WTC11 (cell line): ENCODE results near the gene FBXO39. TPM values are rescaled to one million over a fixed set of nuclear protein-coding genes. Genes with fewer than 3 reads are reported as not detected.
"Not testable (repeated sequence)": the region's sequence is repeated elsewhere in the genome, so short reads cannot be mapped to it uniquely, and the experiment has no call there.

Experiments
- ATAC-seq: fragments of 200-7000 bp; cut with Tn5 transposase; 2 replicates; pipeline ENCODE4 v1.10.0; 2021; ENCODE audit warnings: mild to moderate bottlenecking, moderate library complexity
- CTCF ChIA-PET: fragments of 300-600 bp; sonication (Branson Sonifier 250); formaldehyde crosslinking; loops from one replicate; lab custom pipeline; 2021; ENCODE audit warnings: antibody characterized with exemption; lab: Charles Lee
- POLR2A ChIA-PET: fragments of 350-600 bp; sonication (Branson Sonifier 250); formaldehyde crosslinking; loops from one replicate; lab custom pipeline; 2021; ENCODE audit warnings: antibody characterized with exemption; lab: Charles Lee
- DNase-seq: peaks from one replicate; pipeline ENCODE4 v3.0.0; 2021; ENCODE audit warnings: low spot score
- H3K27ac Mint-ChIP-seq: 2 replicates; pipeline ENCODE4 v1.8.0; 2021; ENCODE audit warnings: mixed read lengths
- H3K27me3 Mint-ChIP-seq: 2 replicates; pipeline ENCODE4 v1.8.0; 2021; ENCODE audit warnings: low read depth, mild to moderate bottlenecking, moderate library complexity, mixed read lengths
- H3K36me3 Mint-ChIP-seq: 2 replicates; pipeline ENCODE4 v1.8.0; 2021; ENCODE audit warnings: mixed read lengths
- H3K4me1 Mint-ChIP-seq: 2 replicates; pipeline ENCODE4 v1.8.0; 2022; ENCODE audit warnings: mixed read lengths
- H3K4me3 Mint-ChIP-seq: 2 replicates; pipeline ENCODE4 v1.8.0; 2021; ENCODE audit warnings: mild to moderate bottlenecking, moderate library complexity, mixed read lengths
- H3K9me3 Mint-ChIP-seq: 2 replicates; pipeline ENCODE4 v1.8.0; 2021; ENCODE audit warnings: mixed read lengths
- E2F1 ChIP-seq: sonication (generic); formaldehyde crosslinking; IDR thresholded peaks from 2 replicates; pipeline ENCODE4 v1.8.0; 2022; ENCODE audit warnings: mild to moderate bottlenecking, missing genetic modification reagents
- E2F4 ChIP-seq: sonication (generic); formaldehyde crosslinking; IDR thresholded peaks from 2 replicates; pipeline ENCODE4 v1.8.1; 2022; ENCODE audit warnings: low read depth, mild to moderate bottlenecking, moderate library complexity, missing genetic modification reagents, borderline replicate concordance
- ELF4 ChIP-seq: sonication (generic); formaldehyde crosslinking; IDR thresholded peaks from 2 replicates; pipeline ENCODE4 v1.8.1; 2022; ENCODE audit warnings: low read depth, mild to moderate bottlenecking, moderate library complexity, missing genetic modification reagents
- ERG ChIP-seq: fragments of 250-450 bp; sonication (Bioruptor Pico); IDR thresholded peaks from 2 replicates; pipeline ENCODE4 v1.8.0; 2021; ENCODE audit warnings: mild to moderate bottlenecking
- FOXP4 ChIP-seq: sonication (generic); formaldehyde crosslinking; IDR thresholded peaks from 2 replicates; pipeline ENCODE4 v1.8.0; 2022; ENCODE audit warnings: mild to moderate bottlenecking, missing genetic modification reagents
- IRF2 ChIP-seq: sonication (generic); formaldehyde crosslinking; IDR thresholded peaks from 2 replicates; pipeline ENCODE4 v1.8.0; 2022; ENCODE audit warnings: low read depth, missing genetic modification reagents, borderline replicate concordance
- KAT7 ChIP-seq: sonication (generic); formaldehyde crosslinking; IDR thresholded peaks from 2 replicates; pipeline ENCODE4 v1.8.1; 2023; ENCODE audit warnings: missing genetic modification reagents, mild to moderate bottlenecking, borderline replicate concordance
- MAX ChIP-seq: sonication (generic); formaldehyde crosslinking; IDR thresholded peaks from 2 replicates; pipeline ENCODE4 v1.8.0; 2022; ENCODE audit warnings: mild to moderate bottlenecking, missing genetic modification reagents
- MLX ChIP-seq: sonication (generic); formaldehyde crosslinking; IDR thresholded peaks from 2 replicates; pipeline ENCODE4 v1.8.1; 2023; ENCODE audit warnings: mild to moderate bottlenecking, missing genetic modification reagents, moderate library complexity
- NFYB ChIP-seq: sonication (generic); formaldehyde crosslinking; conservative IDR thresholded peaks from 2 replicates; pipeline ENCODE4 v1.8.0; 2022; ENCODE audit warnings: low read depth, missing genetic modification reagents
- RELA ChIP-seq: sonication (generic); formaldehyde crosslinking; IDR thresholded peaks from 2 replicates; pipeline ENCODE4 v1.8.1; 2022; ENCODE audit warnings: missing genetic modification reagents, mild to moderate bottlenecking, borderline replicate concordance
- SMAD4 ChIP-seq: sonication (generic); formaldehyde crosslinking; IDR thresholded peaks from 2 replicates; pipeline ENCODE4 v1.8.0; 2022; ENCODE audit warnings: mild to moderate bottlenecking, missing genetic modification reagents
- SOX15 ChIP-seq: fragments of 250-450 bp; sonication (Bioruptor Pico); IDR thresholded peaks from 2 replicates; pipeline ENCODE4 v1.9.0; 2021; ENCODE audit warnings: mild to moderate bottlenecking
- TCF7 ChIP-seq: sonication (generic); formaldehyde crosslinking; IDR thresholded peaks from 2 replicates; pipeline ENCODE4 v1.8.0; 2022; ENCODE audit warnings: mild to moderate bottlenecking, low read depth, missing genetic modification reagents, moderate library complexity
- ZBTB21 ChIP-seq: sonication (generic); formaldehyde crosslinking; IDR thresholded peaks from 2 replicates; pipeline ENCODE4 v1.8.1; 2023; ENCODE audit warnings: mild to moderate bottlenecking, missing genetic modification reagents, borderline replicate concordance
- ZNF219 ChIP-seq: sonication (generic); formaldehyde crosslinking; IDR thresholded peaks from 2 replicates; pipeline ENCODE4 v1.8.0; 2023; ENCODE audit warnings: missing genetic modification reagents, mild to moderate bottlenecking, borderline replicate concordance
- ZNF263 ChIP-seq: sonication (generic); formaldehyde crosslinking; IDR thresholded peaks from 2 replicates; pipeline ENCODE4 v1.8.1; 2022; ENCODE audit warnings: low read depth, mild to moderate bottlenecking, moderate library complexity, missing genetic modification reagents
- ZNF281 ChIP-seq: sonication (generic); formaldehyde crosslinking; IDR thresholded peaks from 2 replicates; pipeline ENCODE4 v1.8.0; 2023; ENCODE audit warnings: mild to moderate bottlenecking, missing genetic modification reagents
- ZNF317 ChIP-seq: sonication (generic); formaldehyde crosslinking; IDR thresholded peaks from 2 replicates; pipeline ENCODE4 v1.8.1; 2023; ENCODE audit warnings: low read depth, mild to moderate bottlenecking, moderate library complexity, missing genetic modification reagents, borderline replicate concordance
- ZNF423 ChIP-seq: fragments of 250-450 bp; sonication (Bioruptor Pico); IDR thresholded peaks from 2 replicates; pipeline ENCODE4 v2.1.2; 2022; ENCODE audit warnings: mild to moderate bottlenecking, moderate library complexity
- ZSCAN18 ChIP-seq: fragments of 250-450 bp; sonication (Bioruptor Pico); IDR thresholded peaks from 2 replicates; pipeline ENCODE4 v2.1.2; 2022; ENCODE audit warnings: mild to moderate bottlenecking, moderate library complexity
- total RNA-seq: library from RNA; stranded (reverse); gene quantifications from 3 replicates; pipeline ENCODE4 v1.2.3, GENCODE V29; 2021

Gene FBXO39
- total RNA-seq, 1 experiment from 2014 or later, result not detected

GRCh38 chr17:6815775-6816174, 39.8 kb downstream of the FBXO39 start (continued):
- TF ChIP-seq ERG (CRISPR knock-in tag) (no peak), ZSCAN18 (CRISPR knock-in tag) (no peak), FOXP4 (CRISPR knock-in tag) (no peak), E2F1 (CRISPR knock-in tag) (no peak)

GRCh38 chr17:6816368-6816767, 40.4 kb downstream of the FBXO39 start:
- Mint-ChIP-seq H3K9me3 (peaks cover 14% of the 10 kb centered on the region), H3K27me3 (peaks cover 25% of the 10 kb centered on the region)
- H3K4me3 Mint-ChIP-seq, CTCF ChIA-PET, DNase-seq, H3K36me3 Mint-ChIP-seq, POLR2A ChIA-PET, H3K27ac Mint-ChIP-seq, H3K4me1 Mint-ChIP-seq, ATAC-seq: not testable (repeated sequence)

GRCh38 chr17:6818938-6819337, 42.9 kb downstream of the FBXO39 start:
- peaks cover 16% of the 10 kb centered on the region for H3K27me3 Mint-ChIP-seq
- ATAC-seq (no peak), DNase-seq (no peak)
- CTCF ChIA-PET, result interaction anchor here (1.7 kb wide), 1 partner anchor 35 kb away, joined by 5 read pairs; no protein-coding TSS in a partner anchor
- peaks cover 9% of the 10 kb centered on the region for H3K36me3 Mint-ChIP-seq
- no peak overlapping the region for H3K4me3 Mint-ChIP-seq
- H3K27ac Mint-ChIP-seq, result no peak overlapping the region
- POLR2A ChIA-PET, result no interaction called here
- H3K4me1 Mint-ChIP-seq, result peaks cover 13% of the 10 kb centered on the region
- peaks cover 24% of the 10 kb centered on the region for H3K9me3 Mint-ChIP-seq
- TF ChIP-seq ZNF317 (CRISPR knock-in tag) (no peak), NFYB (CRISPR knock-in tag) (no peak), SMAD4 (CRISPR knock-in tag) (no peak), MLX (no peak), IRF2 (CRISPR knock-in tag) (no peak), ZNF423 (CRISPR knock-in tag) (no peak), KAT7 (CRISPR knock-in tag) (no peak), SOX15 (CRISPR knock-in tag) (no peak), ELF4 (CRISPR knock-in tag) (no peak), E2F4 (CRISPR knock-in tag) (no peak), ZNF281 (CRISPR knock-in tag) (no peak), ZNF263 (CRISPR knock-in tag) (no peak), ZBTB21 (CRISPR knock-in tag) (no peak), ZNF219 (no peak), TCF7 (no peak), MAX (CRISPR knock-in tag) (no peak), RELA (no peak)
